Stimulated activated CD8-positive, alpha-beta memory T cell treated with anti-CD3 and anti-CD28 coated beads, Interleukin-12 subunit alpha, Interleukin-12 subunit beta, amount 100 ng/mL, for 4 hours (primary cell): ENCODE results near the gene NFATC1.

ENCODE experiments used
- DNase-seq: peaks from one replicate; pipeline ENCODE4 v3.0.0-alpha.2; 2020; ENCODE audit warnings: low read depth

Gene NFATC1

DNA sequence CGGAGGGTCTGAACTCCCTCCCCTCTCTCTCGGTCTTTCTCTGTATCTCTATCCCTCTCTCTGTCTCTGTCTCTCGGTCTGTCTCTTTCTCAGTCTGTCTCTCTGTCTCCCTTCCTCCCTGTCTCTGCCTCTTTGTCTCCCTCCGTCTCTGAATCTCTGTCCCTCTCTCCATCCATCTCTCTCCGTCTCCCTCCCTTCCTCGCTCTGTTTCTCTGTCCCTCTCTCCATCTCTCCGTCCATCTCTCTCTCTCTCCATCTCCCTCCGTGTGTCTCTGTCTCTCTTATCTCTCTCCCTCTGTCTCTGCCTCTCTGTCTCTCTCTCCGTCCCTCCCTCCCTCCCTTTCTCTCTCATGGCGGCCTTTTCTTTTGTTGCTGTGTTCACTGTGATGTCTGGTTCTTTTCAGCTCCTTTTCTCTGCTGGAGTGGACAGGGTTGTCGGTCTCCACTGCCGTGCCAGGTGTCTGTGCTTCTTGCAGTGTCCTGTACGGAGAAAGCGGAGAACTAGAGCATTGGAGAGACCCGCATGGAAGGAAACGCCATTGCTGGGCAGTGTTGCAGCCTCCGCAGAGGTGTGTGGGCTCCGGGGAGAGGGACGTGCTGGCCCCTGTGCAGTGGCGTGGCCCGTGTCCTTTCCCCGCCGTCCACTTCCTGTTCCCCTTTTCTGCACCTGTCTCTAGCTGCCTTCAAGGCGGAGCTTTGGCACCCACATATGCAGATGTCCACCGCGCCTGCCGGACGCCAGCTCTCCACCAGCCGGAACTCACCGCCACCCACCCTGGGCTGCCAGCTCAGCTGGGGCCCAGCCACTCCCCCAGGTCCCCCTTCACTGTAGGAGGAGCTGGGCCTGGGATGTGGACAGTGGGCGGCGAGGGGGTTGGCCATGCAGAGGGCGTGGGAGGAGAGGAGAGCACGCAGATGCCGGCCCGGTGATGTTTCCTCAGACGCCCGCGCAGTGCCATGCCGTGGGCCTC is 113.1 kb downstream of the NFATC1 start:
- no peak for DNase-seq

DNA sequence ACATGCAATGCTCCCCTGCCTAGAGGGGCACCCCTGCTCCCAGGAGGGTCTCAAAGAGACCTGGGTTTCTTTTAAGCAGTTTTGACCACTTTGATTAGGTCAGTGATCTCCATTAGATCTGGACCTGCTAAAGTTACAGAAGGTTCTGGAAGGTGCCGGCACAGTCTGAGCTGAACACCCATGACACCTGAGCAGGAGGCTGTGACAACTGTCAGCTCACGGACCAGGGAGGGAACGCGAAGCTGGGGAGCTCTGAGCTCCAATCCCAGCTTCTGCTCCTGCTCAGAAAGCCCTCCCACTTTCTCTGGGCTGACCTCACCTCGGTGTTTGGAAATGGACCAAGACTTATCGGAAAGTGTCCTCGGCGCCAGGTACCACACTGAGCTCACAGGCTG is 113.8 kb downstream of the NFATC1 start:
- no peak for DNase-seq

DNA sequence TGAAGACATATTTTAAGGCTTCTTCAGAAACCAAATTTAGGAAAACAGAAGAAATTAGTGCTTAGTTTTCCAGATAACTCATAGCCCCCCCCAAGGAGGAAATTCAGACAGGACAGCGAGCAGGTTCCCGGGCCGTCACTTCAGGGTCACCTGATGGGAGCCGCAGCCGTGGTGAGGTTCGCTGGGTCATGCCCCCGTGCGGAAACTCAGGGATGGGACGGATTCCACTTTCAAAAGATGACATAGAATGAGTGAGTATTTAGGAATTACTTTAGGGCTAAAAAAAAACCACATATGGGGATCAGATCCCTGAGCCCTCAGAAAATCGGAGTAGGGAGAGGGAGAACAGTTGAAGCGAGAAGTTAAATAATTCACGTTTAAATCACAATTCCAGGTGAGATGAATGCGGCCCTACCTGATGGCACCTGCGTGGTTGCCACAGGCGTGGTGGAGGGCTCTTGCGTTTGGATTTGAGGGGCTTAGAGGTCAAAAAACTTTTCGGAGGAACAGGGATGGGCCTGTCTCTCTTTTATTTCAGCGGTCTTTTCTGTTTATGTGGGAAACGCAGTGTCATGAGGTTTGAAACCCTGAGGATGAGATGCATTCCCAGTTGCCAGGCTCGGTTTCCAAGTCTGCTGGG is 114.4 kb downstream of the NFATC1 start:
- DNase-seq = no peak

DNA sequence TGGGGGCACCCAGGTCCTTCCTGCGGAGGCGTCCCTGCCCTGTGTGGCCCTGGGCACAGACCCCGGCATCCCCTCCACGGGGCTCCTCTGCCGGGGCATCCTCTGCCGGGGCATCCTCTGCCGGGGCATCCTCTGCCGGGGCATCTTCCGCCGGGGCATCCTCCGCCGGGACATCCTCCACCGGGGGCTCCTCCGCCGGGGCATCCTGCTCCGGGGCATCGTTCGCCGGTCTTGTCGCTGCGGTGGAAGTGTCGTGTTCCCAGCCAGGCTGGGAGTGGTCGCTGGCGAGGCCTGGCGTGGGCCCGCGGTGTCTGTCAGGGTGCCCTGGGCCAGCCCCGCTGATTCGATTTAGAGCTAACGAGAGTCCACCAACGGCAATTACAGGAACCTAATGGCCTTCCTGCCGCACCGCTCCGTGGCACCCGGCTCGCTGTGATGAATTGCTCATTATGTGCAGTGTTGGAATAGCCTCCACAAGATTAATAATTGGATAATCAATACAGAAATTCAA is 115.1 kb downstream of the NFATC1 start:
- DNase-seq = no peak

DNA sequence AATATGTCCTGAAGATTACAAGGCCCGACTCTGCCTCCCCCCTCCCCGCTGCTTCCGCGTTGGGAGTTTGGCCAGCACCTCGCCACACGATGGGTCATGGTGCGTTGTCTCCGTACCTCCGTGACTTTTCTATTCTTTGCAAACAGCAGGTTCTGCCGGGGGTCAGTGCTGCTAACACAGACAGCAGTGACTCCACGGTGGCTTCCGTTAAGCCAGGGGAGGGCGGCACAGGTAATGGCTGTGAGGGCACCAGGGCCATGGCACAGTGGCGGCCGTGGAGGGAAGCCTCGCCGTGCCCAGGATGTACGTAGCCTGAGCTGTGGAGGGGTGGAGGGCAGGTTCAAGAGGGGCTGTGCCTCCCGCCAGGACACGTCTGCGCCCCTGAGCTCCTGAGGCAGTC is 115.5 kb downstream of the NFATC1 start:
- DNase-seq = no peak

DNA sequence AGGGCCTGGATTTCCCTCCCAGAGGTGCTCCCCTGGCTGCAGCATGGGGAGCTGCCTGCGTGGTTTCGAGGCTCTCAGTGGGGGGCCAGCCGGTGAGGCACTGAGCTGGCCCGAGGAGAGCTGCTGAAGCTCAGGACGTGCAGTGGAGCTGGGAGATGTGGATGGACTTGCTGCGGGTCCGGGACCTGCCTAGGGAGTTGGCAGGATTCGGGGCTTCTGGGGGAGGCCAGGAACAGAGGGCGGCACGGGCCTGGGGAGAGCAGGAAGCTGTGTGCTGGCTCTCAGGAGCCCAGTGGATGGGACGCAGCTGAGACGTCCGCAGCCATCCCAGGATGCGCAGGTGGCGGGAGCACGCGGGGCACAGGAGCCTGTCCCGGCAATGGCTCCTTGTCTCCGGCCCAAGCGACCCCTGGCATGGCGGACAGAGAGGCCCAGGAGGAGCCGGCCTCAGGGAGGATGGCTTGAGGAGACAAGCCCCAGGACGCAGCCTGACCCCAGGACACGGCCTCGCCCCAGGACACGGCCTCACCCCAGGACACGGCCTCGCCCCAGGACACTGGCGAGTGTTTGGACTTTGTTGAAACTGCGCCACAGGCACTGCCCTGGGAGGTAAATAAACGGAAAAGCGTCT is 116.1 kb downstream of the NFATC1 start:
- no peak for DNase-seq

DNA sequence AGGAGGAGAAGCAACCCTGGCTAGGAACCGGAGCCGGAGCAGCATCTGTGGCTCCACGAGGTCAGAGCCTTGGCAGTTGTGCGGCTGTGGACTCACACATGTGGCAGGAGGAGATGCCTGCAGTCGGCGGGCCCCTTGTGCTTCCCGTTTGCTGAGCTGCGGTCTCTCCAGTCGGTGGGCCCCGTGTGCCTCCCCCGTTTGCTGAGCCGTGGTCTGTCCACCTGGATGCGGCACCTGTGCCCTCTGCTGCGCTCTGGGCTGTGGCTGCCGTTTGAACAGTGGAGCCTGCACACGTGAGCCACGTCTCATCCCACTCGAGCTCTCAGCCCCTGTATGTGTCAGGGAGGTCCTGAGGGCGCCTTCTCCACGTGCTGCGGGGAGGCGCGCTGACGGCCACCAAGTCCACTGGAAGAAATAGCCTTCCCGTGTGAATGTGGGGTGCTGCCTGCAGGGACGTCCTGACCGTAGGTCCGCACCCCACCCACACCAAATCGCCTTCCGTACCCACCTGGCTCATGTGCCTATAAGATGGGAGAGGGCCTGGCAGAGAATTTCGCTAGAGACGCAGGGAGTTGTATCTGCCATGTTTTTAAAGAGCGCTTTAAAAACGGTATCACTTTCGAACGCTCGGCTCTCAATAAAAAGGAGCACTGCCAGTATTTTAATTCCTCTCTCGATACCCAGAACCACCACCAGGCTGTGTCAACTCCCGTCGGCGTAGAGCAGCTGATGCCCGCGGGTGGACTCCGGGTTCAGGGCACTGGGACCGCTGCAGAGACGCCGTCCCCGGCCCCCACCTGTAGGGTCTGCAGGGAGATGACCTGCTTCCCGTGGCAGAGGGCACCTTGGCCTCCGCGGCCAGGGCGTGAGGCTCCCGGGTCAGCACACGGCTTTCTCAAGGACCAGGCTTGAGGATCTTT is 117.0 kb downstream of the NFATC1 start:
- no peak for DNase-seq

DNA sequence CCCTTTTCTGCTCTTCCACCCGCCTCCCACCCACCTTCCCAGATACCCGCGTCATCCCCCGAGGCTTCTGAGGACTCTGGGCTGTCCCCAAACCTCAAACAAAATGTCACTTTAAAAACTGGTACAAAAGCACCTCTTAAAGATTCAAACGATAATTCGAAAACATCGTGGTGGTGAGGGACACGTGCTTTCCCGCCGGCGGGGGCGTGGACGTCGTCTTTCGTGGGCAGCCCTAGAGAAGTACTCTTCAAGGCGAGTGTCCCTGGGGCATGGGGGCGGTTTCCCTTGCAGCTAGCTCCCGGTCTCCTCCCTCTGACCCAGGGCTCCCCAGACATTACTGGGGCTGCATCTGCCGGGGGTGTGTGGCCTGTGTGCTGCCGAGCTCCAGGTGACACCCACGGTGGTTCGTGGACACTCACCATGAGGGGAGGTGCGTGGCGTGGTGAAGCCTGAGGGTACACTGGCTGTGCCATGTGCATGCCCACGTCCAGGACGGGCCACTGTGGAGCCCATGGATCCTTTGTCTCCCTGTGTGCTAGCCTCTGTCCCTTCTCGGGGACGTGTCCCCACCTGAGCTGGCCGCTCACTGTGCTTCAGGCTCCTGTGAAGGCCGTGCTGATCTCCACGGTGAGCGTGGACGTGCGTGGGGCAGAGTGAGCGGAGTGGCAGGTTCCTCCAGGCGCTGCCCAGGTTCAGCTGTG is 117.8 kb downstream of the NFATC1 start:
- no peak for DNase-seq

DNA sequence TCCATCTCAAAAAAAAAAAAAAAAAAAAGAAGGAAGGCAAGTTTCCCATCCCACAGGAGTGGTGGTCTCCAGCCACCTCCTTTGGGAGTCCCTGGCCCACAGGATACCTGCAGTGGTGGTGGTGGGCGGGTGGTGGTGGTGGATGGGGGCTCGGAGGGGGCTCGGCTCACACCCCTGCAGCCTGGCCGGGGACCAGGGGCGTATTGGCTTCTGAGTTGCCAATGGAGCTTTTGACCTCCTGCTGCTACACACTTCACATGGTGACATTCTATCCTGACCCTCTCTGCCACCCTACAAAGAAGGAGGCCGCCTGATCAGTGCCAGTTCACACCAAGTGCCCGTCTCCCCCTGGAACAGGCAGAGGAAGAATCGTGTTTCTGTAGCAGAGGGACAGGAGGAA is 119.6 kb downstream of the NFATC1 start:
- no peak for DNase-seq

DNA sequence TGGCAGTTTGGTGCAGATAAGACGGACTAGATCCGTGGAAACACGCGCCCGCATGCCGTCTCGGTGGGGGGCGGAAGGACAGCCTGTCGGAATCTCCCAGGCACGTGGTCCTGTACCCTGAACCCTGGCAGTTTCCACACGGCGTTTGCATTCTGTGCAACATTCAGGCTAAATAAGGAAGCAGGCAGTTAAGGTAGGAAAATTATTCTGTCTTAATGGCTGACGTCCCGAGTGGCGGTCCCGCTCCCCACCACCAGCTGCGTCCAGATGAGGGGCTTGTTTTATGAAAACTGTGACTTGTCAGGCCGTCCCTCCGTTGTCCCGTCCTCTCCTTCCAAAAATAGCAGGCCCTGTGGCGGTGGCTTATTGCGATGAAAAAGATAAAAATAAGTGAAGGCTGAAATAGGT is 120.2 kb downstream of the NFATC1 start:
- no peak for DNase-seq

DNA sequence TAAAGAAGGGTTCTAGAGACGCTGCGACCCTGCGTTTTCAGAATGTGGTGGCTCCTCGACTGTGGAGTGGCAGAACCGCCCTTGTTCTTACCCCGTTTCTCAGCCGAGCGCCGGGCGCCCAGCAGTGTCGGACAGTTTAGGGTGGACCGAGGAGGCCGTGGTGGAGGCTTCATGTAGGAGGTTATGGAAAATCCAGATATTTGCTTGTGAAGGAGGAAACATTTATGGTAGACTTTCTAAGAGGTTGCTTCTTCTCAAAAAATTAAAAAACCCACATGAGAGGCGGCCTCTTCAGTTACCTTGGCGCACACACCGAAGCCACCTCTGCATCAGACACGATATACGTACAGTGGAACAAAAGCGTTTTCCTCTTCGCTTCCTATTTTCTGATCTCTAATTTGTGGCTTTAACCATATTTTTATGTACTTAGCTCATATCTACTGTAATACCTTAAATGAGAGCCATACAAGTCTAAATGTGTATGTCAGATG is 120.8 kb downstream of the NFATC1 start:
- DNase-seq = no peak

DNA sequence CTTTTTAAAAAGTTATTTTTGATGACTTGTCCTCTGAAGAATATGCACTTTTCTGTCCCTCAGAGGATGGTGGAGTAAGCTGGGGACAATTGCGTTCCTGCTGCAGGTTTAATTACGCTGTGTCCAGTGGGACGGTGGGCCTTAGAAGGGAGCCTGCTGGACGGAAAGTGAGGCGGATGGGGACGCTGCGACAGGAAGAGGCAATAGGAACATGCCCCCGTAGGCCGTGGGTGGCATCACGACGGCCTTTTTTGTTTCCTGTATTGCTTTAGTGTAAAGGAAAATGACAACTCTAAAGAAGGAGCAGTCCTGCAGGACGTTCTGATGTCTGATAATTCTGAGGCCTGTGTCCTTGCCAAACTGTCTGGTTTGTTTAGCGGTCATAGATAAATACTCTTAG is 121.6 kb downstream of the NFATC1 start:
- DNase-seq = no peak

DNA sequence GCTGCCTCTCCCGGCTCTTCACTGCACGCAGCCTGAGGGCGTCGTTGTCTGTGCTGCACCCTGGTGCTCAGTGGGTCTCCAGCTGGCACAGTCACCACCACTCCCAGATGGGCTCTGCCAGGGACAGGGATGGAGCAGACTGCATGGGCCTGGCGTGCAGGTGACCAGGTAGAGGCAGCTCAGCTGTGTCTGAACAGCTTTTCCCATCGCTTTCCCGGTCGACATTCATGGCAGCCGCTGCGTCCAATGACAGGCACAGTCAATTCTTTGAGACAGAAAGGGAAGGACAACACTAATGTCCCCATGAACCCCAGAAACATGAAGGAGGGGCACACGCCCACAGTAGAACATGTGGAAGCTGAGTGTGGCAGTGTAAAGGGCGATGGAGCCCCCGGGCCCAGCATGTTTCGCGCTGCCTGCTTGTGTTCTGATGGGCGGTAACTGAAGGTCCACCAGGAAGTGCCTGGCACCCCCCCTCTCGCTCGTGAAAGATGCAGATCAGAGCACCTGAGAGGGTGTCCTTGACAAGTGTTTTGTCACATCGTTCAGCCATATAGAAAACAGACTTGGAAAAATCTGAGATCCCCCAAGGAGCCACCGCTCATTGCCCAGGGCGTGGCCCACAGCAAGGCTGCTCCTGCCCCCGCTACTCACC is 122.4 kb downstream of the NFATC1 start:
- DNase-seq = no peak

DNA sequence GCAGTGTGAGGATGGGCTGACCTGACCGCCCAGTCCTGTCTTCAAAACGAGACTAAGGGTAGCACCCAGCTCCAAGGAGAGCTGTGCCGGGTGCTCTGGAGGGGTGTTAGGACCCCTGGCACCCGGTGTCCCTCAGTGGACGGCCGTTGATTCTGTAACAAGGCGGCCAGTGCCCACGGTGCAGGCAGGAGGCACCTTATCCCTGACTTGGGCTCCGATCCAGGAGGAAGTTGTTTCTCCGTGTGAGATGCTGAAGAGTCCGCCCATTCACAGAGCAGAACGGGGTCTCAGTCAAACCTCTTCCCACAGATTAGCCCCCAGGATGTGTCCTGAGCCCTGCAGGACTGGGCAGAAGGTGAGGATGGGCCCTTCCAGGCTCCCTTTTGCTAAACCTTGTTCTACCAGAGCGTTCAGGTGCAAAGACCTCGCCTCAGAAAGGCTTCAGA is 123.0 kb downstream of the NFATC1 start:
- DNase-seq = no peak

DNA sequence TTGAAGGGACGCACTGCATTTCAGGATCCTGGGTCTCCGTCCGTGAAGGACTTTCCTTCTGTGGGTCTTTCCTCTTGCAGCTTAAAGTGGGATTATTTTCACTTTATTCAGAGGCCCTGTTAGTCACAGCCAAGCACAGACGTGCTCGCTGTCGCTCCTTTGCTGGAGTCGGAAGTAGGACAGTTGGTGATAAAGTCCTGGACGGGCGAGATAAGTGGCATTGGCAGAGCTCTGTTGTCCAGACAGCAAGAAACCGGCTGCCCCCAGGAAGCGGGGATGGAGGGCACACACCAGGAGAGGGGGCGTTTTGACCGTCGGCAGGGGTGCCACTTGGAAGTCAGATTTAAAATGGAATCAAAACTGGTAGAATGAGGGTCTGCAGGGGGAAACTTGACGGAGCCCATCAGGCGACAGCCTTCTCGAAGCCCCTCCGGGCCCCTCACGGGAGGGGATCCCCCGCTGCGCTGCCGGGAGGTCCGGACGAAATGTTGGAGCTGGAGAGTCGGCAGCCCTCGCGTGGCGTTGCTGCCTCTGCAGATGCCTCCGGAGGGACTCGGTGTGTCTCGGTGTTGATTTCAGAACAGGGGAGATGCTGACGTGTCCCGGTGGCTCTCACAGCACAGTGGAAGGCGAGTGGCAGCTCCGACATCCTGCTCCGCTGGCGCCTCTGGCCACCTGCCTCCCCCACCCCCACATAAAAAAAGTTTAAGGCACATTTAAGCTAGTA is 124.2 kb downstream of the NFATC1 start:
- DNase-seq = no peak

DNA sequence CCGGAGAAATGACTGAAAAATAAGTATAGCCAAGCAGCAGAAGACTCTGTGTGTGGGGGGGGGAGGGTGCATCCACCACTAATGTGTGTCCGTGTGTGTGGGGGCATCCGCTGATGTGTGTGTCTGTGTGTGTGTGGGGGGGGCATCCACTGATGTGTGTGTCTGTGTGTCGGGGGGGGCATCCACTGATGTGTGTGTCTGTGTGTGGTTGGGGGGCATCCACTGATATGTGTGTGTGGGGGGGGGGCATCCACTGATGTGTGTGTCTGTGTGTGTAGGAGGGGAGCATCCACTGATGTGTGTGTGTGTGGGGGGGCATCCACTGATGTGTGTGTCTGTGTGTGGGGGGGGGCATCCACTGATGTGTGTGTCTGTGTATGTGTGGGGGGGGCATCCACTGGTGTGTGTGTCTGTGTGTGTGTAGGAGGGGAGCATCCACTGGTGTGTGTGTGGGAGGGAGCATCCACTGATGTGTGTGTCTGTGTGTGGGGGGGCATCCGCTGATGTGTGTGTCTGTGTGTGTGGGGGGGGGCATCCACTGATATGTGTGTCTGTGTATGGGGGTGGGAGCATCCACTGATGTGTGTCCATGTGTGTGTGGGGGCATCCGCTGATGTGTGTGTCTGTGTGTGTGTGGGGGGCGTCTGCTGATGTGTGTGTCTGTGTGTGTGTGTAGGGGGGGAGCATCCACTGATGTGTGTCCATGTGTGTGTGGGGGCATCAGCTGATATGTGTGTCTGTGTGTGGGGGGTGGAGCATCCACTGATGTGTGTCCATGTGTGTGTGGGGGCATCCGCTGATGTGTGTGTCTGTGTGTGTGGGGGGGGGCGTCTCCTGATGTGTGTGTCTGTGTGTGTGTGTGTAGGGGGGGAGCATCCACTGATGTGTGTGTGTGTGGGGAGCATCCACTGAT is 125.0 kb downstream of the NFATC1 start:
- DNase-seq = no peak

DNA sequence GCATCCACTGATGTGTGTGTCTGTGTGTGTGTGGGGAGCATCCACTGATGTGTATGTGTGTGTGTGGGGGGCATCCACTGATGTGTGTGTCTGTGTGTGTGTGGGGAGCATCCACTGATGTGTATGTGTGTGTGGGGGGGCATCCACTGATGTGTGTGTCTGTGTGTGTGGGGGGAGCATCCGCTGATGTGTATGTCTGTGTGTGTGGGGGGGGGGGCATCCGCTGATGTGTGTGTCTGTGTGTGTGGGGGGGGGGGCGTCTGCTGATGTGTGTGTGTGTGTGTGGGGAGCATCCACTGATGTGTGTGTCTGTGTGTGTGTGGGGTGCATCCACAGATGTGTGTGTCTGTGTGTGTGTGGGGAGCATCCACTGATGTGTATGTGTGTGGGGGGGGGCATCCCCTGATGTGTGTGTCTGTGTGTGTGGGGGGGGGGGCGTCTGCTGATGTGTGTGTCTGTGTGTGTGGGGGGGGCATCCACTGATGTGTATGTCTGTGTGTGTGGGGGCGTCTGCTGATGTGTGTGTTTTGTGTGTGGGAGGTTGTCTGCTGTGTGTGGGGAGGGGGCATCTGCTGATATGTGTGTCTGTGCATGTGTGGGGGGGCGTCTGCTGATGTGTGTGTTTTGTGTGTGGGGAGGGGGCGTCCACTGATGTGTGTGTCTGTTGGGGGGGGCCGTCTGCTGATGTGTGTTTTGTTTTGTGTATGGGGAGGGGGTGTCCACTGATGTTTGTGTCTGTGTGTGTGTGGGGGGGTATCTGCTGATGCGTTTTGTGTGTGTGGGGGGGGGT is 125.9 kb downstream of the NFATC1 start:
- DNase-seq = no peak
